CD1c-positive myeloid dendritic cell (primary cell): ENCODE measurements around the gene GPR176.
A peak's percentile ranks its signal among the peaks of the same experiment; 100 is the strongest.

ENCODE experiments used
- DNase-seq: peaks from one replicate; pipeline ENCODE4 v3.0.0-alpha.2; 2016; ENCODE audit errors: extremely low spot score

The GPR176 gene

GRCh38 chr15:39782441-39783138 is 137.5 kb downstream of the GPR176 start, which contains the start of gene FSIP1:
FSIP1 (minus strand) TSS chr15:39782841; CDS start chr15:39776524, 6,317 bp downstream.
- peak; percentile 98 for DNase-seq

- DNase-seq: no peak
Observed at GRCh38 chr15:39781967-39782302, 138.1 kb downstream of the GPR176 start.

GRCh38 chr15:39781147-39781966 is 138.7 kb downstream of the GPR176 start:
- DNase-seq: peak; percentile 64

GRCh38 chr15:39778021-39778420 is 142.0 kb downstream of the GPR176 start:
- no peak for DNase-seq

- no peak for DNase-seq
Observed at GRCh38 chr15:39777496-39777895, 142.6 kb downstream of the GPR176 start.

GRCh38 chr15:39776068-39776467 is 144.0 kb downstream of the GPR176 start:
- DNase-seq: no peak

- no peak for DNase-seq
Observed at GRCh38 chr15:39774688-39775267, 145.3 kb downstream of the GPR176 start.

- DNase-seq: no peak
Observed at GRCh38 chr15:39770748-39771689, 149.0 kb downstream of the GPR176 start.

- no peak for DNase-seq
Observed at GRCh38 chr15:39767921-39768320, 152.1 kb downstream of the GPR176 start.

GRCh38 chr15:39761006-39761405 is 159.1 kb downstream of the GPR176 start:
- DNase-seq: no peak

- peak; percentile 74 for DNase-seq
Observed at GRCh38 chr15:39756806-39757522, 163.1 kb downstream of the GPR176 start.

GRCh38 chr15:39752991-39753390 is 167.1 kb downstream of the GPR176 start:
- no peak for DNase-seq

- no peak for DNase-seq
Observed at GRCh38 chr15:39752246-39752645, 167.8 kb downstream of the GPR176 start.
